MCF 10A (cell line): Measurements from ENCODE around the gene CACNA2D1. TPM values are rescaled to one million over a fixed set of nuclear protein-coding genes. Genes with fewer than 3 reads are reported as not detected.

Source experiments
- BruUV-seq: library from RNA; stranded (reverse); fragments of 400-500 nt; replicated peaks from 2 replicates; lab custom pipeline; 2021; lab: Mats Ljungman, UMichigan
- CTCF ChIA-PET: fragments of 300-600 bp; sonication (Branson Sonifier 250); formaldehyde crosslinking; extraction: SDS; loops from one replicate; lab custom pipeline; 2021; ENCODE audit warnings: antibody characterized with exemption, inconsistent platforms; lab: Yijun Ruan, JAX
- POLR2A ChIA-PET: fragments of 300-600, 350-650 bp; sonication (Branson Sonifier 250); formaldehyde crosslinking; extraction: SDS; loops from one replicate; lab custom pipeline; 2020; ENCODE audit warnings: antibody characterized with exemption, inconsistent platforms; lab: Yijun Ruan, JAX
- DNase-seq: peaks from one replicate; pipeline ENCODE4 v3.0.0-alpha.2; 2018; ENCODE audit not compliant: unreplicated experiment
- H3K27ac Mint-ChIP-seq: one replicate; pipeline ENCODE4 v1.8.0; 2022; ENCODE audit warnings: mild to moderate bottlenecking, low read depth, mixed read lengths; ENCODE audit not compliant: unreplicated experiment
- H3K27me3 Mint-ChIP-seq: one replicate; pipeline ENCODE4 v1.8.0; 2022; ENCODE audit warnings: mixed read lengths; ENCODE audit not compliant: insufficient read depth, unreplicated experiment
- H3K36me3 Mint-ChIP-seq: one replicate; pipeline ENCODE4 v1.8.0; 2022; ENCODE audit warnings: mild to moderate bottlenecking, moderate library complexity, mixed read lengths; ENCODE audit not compliant: insufficient read depth, unreplicated experiment
- H3K4me1 Mint-ChIP-seq: one replicate; pipeline ENCODE4 v1.8.0; 2022; ENCODE audit warnings: mixed read lengths; ENCODE audit not compliant: insufficient read depth, unreplicated experiment
- H3K4me3 Mint-ChIP-seq: one replicate; pipeline ENCODE4 v1.8.0; 2022; ENCODE audit warnings: mild to moderate bottlenecking, moderate library complexity, mixed read lengths; ENCODE audit not compliant: unreplicated experiment
- H3K9me3 Mint-ChIP-seq: one replicate; pipeline ENCODE4 v1.8.0; 2022; ENCODE audit warnings: mixed read lengths; ENCODE audit not compliant: unreplicated experiment
- intact Hi-C: fragments of 100-400 bp; cut with micrococcal nuclease; formaldehyde crosslinking; loops from 2 replicates; pipeline ENCODE4 v1.14.1; 2022
- total RNA-seq: library from RNA; stranded (reverse); gene quantifications from 2 replicates; pipeline ENCODE4 v1.2.3, GENCODE V29; 2022
- TF ChIP-seq, protein P1 (sequence below): fragments of 200-600 bp; IDR thresholded peaks from one replicate; pipeline ENCODE4 v1.8.0; 2022; ENCODE audit warnings: antibody characterized with exemption, mild to moderate bottlenecking; ENCODE audit not compliant: unreplicated experiment

Gene CACNA2D1
- total RNA-seq, 1 experiment from 2014 or later, result not detected

DNA sequence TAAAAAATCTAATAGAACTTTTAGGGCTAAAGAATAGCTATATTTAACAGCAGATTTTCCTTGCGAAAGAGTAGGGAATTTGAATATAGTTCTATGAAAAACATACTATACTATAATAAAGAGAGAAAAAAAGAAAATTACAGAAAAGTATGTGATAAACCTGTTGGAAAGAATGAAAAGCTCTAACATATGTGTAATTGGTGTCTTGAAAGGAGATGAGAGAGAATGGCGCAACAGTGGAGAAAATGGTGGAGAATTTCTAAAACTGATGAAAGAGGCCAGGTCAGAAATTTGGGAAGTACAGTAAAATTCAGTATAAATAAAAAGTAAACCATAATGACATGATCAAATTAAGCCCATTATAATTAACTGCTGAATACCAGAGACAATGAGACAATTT is 20.8 kb upstream of the CACNA2D1 start:
- Mint-ChIP-seq H3K9me3 (peaks cover 7% of the 10 kb centered on the region), H3K4me3 (no peak overlapping the region), H3K4me1 (no peaks in the 10 kb centered on the region), H3K27me3 (peaks cover 19% of the 10 kb centered on the region), H3K36me3 (no peaks in the 10 kb centered on the region), H3K27ac (no peak overlapping the region)
- no peak for DNase-seq
- intact Hi-C loops, result no loop called here
- ChIA-PET POLR2A (no interaction called here), CTCF (no interaction called here)
- TF ChIP-seq, protein P1, sequence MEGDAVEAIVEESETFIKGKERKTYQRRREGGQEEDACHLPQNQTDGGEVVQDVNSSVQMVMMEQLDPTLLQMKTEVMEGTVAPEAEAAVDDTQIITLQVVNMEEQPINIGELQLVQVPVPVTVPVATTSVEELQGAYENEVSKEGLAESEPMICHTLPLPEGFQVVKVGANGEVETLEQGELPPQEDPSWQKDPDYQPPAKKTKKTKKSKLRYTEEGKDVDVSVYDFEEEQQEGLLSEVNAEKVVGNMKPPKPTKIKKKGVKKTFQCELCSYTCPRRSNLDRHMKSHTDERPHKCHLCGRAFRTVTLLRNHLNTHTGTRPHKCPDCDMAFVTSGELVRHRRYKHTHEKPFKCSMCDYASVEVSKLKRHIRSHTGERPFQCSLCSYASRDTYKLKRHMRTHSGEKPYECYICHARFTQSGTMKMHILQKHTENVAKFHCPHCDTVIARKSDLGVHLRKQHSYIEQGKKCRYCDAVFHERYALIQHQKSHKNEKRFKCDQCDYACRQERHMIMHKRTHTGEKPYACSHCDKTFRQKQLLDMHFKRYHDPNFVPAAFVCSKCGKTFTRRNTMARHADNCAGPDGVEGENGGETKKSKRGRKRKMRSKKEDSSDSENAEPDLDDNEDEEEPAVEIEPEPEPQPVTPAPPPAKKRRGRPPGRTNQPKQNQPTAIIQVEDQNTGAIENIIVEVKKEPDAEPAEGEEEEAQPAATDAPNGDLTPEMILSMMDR, result no peak
- no TSS peak for BruUV-seq

DNA sequence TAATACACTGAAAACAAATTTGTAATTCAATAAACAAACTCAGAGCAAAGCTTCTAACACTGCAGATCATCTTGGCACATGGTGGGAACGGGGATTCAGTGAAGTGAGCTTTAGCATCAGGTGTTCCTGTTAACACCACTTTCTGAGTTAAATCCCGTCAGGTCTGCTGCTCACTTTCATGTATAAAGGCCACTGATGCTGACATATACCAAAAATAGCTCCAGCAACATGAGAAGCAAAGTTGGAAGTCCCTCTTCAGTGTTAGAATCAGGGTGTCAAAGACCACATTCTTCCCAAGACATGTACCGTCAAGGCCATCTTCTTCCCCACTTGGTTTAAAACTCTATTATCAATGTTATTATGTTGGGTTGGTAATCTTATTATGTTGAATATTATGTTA is 11.7 kb upstream of the CACNA2D1 start:
- Mint-ChIP-seq H3K4me3 (no peak overlapping the region), H3K36me3 (no peaks in the 10 kb centered on the region), H3K9me3 (no peaks in the 10 kb centered on the region), H3K4me1 (no peaks in the 10 kb centered on the region), H3K27me3 (peaks cover 47% of the 10 kb centered on the region), H3K27ac (no peak overlapping the region)
- BruUV-seq, result no TSS peak
- TF ChIP-seq, protein P1, result no peak
- DNase-seq, result no peak
- ChIA-PET POLR2A (no interaction called here), CTCF (interaction anchor here (0.6 kb wide), 1 partner anchor 62 kb away, joined by 4 read pairs; no protein-coding TSS in a partner anchor)
- intact Hi-C loops, result no loop called here

DNA sequence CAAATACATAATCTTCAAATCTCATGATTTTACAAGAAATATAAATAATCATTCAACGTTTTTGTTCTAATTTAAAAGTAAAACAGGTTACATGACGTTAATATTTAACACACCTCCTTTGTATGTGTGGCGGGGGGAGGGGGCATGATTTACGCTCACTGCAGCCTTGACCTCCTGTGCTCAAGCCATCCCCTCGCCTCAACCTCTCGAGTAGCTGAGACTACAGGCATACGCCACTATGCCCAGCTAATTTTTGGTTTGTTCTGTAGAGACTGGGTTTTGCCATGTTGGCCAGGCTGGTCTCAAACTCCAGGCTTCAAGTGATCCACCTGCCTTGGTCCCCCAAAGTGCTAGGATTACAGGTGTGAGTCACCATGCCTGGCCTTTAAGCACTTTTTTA is 7.2 kb upstream of the CACNA2D1 start:
- CTCF ChIA-PET, result interaction anchor here (0.6 kb wide), 1 partner anchor 122 kb away, joined by 3 read pairs; no protein-coding TSS in a partner anchor
- no peak for DNase-seq
- Mint-ChIP-seq H3K27ac (no peak overlapping the region), H3K4me1 (no peaks in the 10 kb centered on the region), H3K9me3 (no peaks in the 10 kb centered on the region), H3K36me3 (no peaks in the 10 kb centered on the region), H3K27me3 (peaks cover 74% of the 10 kb centered on the region), H3K4me3 (no peak overlapping the region)
- intact Hi-C loops, result no loop called here
- POLR2A ChIA-PET, result no interaction called here
- BruUV-seq, result no TSS peak
- TF ChIP-seq, protein P1, result no peak

DNA sequence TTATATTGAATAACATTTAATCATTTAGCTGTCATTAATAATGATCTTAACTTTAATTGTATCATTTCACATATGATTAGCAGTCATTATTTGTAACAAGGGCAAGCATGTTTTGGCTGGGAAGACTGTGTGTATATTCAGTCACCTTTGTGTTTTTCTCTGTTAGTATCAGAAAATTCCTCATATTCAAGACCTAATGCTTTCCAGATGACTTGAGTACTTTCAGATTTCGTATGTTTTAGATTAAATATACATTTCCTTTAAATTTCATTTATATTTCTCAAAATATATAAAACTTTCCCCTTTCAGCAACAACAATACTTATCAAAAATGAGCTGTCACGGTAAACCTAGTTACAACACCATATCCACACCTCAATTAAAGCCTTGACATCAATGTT is 6.3 kb upstream of the CACNA2D1 start:
- Mint-ChIP-seq H3K27me3 (peaks cover 76% of the 10 kb centered on the region), H3K9me3 (no peaks in the 10 kb centered on the region), H3K27ac (no peak overlapping the region), H3K36me3 (no peaks in the 10 kb centered on the region), H3K4me1 (no peaks in the 10 kb centered on the region), H3K4me3 (no peak overlapping the region)
- no peak for DNase-seq
- CTCF ChIA-PET, result interaction anchor here (0.5 kb wide), 1 partner anchor 278 kb away, joined by 3 read pairs; no protein-coding TSS in a partner anchor
- intact Hi-C loops, result no loop called here
- TF ChIP-seq, protein P1, result no peak
- POLR2A ChIA-PET, result no interaction called here
- BruUV-seq, result no TSS peak
